H1 (cell line): ENCODE data around the gene RAD51B. TPM values are rescaled to one million over a fixed set of nuclear protein-coding genes. Genes with fewer than 3 reads are reported as not detected.

Experiments
- HDAC6 ChIP-seq: IDR thresholded peaks from one replicate; pipeline ENCODE4 v1.7.1; 2012; ENCODE audit warnings: low read depth, mild to moderate bottlenecking, inconsistent platforms, low read length, moderate library complexity
- polyA plus RNA-seq, 7 experiments: library from polyadenylated mRNA; depleted of rRNA in 3 of 7; stranded (reverse) in 5 of 7; unstranded in 2 of 7; fragments of >200 nt in 5 of 7; fragments of 200-250 nt in 2 of 7; gene quantifications; 1 replicate in 5 of 7; 2 replicates in 1 of 7; 4 replicates in 1 of 7; pipeline versions ENCODE4 v1.2.1 to v1.2.3, GENCODE V29; 2011 to 2013; ENCODE audit warnings: missing spikeins in 2 of 7, mixed read lengths in 2 of 7
- total RNA-seq: library from RNA; stranded (reverse); fragmentation: NEBNext Ultra II Directional; extraction: Animal tissue kit (Norgen Biotek cat#: 25700); gene quantifications from 2 replicates; pipeline ENCODE4 v1.2.1, GENCODE V29; 2021

RAD51B gene
- total and polyA plus RNA-seq, 2 of the 8 experiments (the other 6 are each of a cell fraction or from before 2014, with no cell fraction given) = 3.9 to 14.9 TPM

DNA sequence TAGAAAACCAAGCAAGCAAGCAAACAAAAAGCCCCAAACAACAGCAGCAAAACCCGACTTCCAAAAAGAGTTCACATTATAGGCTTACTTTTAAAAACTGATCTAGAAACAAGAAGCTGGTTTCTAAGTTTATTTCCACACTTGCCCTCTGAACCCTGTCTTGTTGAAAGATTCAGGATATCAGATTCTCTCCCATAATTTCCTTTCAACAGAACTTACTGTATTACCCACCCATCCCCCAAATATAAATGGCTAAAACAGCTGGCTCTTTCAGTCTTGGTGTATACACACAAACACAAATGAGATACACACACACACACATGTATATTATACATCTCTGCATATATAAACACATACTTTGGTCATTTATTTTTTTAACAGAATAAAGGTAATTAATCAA, 512.4 kb downstream of the RAD51B start (continued):
- no peak for TF ChIP-seq HDAC6
